Stimulated activated CD4-positive, alpha-beta T cell treated with anti-CD3 and anti-CD28 coated beads, Interleukin-12 subunit alpha, Interleukin-12 subunit beta, amount 100 ng/mL, for 48 hours (primary cell): Measurements from ENCODE around the gene ROR1.

ENCODE experiments used
- DNase-seq, 3 donors: peaks; one replicate each; pipeline ENCODE4 v3.0.0-alpha.2; 2020; ENCODE audit warnings: low read depth in 2 of 3, low spot score in 1 of 3

ROR1 gene

DNA sequence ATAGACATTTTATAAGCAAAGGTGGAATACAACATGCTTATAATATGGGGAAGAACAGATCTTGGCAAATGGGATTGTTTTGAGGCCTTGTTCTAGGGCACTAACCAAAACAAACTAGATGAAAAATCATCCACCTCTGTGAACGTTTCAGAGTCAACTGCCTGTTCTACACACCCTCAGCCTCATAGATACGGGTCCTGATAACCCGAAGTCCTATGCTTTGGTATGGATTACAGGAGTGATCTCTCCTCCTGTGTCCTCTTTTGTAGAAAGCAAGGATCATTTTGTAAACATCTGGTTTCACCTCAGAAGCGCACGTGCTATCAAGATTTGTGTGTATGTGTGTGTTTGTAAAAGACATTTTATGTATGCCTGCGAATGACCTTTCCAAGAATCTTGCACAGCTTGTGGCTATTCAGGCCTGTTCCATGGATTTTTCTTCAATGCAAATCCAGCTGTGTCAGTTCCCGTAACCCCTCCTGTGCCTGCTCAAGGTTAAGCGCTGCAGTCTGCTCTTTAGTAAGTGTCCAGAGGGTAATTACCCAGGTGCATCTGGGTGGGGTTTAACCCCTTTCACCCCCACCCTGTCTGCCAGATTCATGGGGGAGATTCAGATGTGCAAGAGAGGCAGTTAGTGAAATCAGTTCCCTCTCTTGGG is 132.4 kb downstream of the ROR1 start:
- no peak for DNase-seq

DNA sequence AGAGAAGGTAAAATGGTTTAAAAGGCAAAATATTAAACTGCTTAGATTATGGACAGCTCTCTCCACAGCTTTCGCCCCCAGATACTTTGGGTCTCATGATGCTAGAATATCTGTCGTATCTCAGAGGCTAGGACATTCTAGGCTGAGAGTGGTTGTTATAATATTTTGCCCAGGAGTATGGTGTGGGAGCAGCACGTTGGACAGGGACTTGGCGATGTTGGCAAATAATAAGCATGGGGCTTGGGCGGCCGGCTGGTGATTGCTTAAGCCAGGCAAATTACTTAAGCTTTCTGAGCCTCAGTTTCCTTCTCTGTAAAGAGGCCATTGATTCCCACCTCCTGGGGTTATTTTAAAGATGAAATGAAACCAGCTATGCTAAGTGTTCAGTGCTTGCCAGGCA is 133.2 kb downstream of the ROR1 start:
- DNase-seq = no peak

DNA sequence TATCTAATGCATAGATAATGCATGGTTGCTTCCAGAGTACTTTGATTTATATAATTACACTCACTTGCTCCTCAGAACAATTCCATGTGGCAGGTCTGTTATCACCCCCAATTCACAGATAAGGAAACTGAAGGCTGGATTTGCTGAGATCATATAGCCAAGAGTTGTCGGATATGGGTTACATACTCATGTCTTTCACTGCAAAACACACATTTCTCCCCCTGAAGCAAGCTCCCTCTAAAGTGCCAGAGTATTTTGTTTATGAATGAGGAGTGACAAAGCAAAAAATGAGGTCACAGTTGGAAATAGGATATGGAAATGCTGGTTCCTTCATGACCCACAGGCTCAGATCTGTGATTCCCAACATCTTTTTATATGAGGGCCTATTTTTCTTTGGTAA is 134.2 kb downstream of the ROR1 start:
- DNase-seq = no peak

DNA sequence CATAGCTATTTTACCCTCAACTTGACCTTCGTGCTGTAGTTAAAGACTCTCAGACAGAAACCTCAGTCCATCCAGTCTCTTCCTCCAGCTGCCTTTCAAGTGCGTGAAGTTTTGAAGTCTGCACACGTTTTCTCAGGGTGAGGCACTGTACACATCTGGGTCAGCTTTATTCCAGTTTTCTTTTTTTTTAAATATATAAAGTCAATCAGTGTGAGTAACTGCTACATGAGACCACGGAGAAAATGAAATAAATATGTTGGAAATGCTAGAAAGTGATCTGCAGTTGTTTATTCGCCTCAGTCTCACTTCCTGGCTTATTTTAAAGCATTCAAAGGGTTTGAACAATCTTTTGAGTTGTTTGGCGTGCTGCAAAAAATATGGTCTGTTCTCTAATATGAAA is 135.7 kb downstream of the ROR1 start:
- DNase-seq = no peak

DNA sequence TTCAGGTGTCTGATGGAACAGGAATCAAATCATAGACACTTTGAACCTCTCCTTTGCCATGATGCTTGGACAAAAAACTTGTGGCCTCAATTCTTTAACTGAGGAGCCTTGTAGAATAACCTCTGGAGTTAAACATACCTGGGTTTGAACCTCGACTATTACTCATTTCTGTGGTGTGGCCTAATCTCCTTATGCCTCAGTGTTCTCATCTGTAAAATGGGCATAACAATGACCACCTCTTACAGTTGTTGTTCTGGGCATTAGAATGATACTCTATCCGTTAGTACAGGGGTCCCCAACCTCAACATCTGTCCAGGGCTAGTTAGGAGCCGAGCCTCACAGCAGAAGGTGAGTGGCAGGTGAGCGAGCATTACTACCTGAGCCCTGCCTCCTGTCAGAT is 137.2 kb downstream of the ROR1 start:
- no peak for DNase-seq

DNA sequence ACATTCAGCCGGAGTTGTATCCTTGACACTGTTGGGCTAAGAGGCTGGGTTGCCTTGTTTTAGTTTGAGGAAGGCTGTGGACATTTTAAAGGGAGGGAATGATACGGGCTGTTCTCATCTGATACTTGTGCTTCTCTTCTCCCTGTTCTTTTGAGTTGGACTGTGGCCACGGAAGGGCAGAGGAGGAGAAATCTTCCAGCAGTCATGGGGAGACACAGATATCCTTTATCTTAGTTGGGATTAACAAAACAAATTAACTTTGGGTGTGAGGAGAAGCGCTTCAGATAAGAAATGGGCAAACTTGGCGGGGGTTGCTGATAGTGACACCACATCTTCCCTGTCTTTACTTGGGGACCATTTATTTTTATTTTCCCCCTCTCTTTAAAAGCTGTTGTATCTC is 138.8 kb downstream of the ROR1 start:
- DNase-seq = no peak

DNA sequence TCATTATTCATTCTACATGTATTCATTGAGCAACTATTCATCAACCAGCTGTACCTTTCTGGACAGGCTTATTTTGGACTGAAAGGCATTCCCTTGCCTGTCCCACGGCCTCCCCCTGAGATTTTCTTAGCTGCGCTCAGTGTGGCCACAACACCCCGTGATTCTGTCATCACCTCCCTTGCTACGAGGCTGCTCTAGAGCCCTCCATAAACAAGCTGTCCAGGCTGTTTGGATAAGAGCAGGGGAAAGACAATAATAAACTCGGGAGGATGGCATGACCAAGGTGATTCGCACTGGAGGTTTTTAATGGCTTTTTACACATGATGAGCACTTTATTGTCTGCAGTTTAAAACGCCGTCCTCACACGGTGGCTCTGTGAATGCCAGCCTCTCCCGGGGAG is 139.7 kb downstream of the ROR1 start:
- no peak for DNase-seq

DNA sequence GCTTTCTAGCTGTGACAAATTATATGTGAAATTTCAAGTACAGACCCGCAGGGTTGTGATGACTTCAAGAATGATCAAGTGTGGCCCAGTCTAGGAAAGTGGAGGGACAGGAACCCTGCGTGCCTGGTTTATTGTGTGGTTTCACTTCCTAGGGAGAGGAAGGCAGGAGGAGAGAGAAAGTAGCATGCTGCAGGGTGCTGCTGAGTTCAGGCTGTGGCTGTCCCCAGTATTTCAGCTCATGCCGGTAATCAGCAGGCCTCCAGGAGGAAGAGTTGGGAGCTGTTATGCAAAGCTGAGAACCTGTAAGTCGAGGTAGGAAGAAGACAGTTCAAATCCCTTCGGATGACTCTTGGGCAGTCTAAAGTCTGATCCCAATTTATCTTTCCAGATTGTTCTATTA is 140.4 kb downstream of the ROR1 start:
- DNase-seq = no peak

DNA sequence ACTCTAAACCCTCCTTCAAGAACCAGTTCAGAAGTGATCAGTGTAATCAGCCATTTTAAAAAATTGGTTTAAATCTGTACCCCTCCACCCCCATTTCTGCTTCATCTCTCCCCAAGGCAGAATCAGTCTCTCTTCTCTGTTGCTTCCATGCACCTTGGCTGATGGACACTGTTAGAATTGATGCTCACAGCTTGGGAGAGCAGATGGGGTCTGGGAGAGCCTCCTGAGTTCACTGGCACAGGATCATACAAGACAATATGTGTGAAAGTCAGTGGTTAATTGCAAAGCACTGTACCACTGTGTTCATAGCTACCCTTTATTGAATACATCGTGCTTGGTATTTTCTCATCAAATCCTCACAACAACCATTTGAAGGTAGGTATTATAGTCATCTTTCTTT is 140.9 kb downstream of the ROR1 start:
- no peak for DNase-seq

DNA sequence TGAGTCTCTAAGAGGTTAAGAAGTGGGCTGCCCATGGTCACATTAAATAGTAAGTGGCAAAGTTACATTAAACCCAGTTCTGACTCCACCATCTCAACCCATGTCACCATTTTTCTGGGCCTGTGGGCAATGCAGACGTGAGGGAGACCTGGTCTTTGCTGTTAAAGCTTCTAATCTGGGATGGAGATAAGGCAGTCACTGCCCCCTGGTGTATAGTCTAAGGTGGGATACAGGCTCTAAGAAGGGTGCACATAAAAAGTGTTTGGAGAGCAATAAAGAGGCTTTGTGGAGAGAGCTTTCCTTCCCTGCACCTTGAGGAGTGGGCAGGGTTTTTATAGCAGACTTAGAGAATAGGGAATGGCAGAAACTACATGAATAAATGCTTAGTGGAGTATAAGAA is 141.3 kb downstream of the ROR1 start:
- DNase-seq = no peak

DNA sequence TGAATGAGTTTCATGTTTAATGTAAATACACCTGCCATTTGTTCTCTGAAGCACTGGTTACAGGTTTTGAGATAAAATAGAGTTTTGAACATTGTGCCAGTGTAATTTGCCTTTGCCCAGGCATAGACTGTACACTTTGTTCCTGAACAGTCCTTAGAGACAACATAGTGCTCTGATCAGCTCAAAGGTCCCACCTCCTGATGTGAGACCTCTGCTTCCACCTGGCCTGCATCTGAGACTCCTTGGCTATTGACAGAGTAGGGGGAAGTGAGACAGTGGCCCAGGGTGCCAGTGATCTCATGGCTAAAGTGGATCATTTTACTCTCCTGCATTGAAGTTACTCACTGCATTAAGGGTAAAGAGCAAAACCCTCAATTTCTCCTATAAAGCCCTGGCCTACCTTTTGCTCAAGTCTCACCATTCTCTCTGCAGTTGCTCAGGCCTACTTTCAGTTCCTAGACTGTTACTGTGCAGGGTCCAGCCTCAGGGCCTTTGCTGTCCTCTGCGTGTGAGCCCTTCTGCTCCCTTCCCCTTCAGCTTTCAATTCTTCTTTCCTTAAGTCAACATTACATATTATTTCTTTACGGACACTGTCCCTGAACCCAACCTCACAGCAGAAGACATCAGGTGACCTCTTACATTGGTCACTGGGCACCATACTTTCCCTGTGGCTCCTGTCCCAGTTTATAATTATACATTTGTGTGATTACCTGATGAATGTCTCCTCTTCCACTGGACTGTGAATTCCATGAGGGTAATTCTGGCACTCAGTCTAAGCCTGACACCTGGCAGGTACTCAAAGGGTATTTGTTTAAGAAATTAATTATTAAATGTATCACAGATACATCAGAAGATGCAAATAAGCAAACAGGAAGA is 142.9 kb downstream of the ROR1 start:
- DNase-seq = no peak

DNA sequence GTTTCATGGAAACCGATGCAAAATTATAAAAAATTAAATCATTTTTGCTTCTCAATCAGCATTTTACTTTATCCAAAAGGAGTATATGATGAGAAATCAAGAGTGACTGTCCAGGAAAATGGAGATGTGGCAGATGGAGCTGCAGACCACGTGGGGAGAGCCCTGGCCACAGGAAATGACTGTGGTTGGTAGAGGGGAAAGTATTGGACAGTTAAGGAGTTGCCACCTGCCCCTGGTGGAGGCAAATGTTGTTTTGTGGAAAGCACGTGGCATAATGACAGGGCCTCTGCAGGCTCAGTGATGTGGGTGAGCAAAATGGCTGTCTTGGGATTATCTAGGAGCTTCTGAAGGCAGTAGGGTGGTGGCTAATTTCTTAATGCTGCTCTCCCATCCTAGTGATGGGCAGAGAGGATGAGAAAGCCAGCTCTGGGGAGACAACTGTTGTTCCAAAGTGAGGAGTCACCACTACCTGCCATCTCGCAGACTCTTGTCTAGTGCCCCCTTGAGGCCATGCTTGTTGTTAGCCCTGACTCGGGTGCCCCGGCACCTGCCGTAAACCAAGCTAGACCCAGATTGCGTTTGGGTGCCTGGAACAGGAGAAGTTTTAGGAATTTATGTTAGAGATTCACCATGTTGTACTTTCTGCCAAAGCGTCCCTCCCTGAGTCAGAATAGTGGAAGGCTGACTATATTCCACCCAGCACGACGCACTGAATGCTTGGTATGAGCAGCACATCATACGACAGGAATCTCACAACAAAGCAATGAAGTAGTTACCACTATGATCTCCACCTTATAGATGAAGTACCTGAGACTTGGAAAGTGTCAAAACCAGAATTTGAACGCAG is 144.0 kb downstream of the ROR1 start:
- DNase-seq = peak in 2 of 3 donors; percentile 5 to 15

DNA sequence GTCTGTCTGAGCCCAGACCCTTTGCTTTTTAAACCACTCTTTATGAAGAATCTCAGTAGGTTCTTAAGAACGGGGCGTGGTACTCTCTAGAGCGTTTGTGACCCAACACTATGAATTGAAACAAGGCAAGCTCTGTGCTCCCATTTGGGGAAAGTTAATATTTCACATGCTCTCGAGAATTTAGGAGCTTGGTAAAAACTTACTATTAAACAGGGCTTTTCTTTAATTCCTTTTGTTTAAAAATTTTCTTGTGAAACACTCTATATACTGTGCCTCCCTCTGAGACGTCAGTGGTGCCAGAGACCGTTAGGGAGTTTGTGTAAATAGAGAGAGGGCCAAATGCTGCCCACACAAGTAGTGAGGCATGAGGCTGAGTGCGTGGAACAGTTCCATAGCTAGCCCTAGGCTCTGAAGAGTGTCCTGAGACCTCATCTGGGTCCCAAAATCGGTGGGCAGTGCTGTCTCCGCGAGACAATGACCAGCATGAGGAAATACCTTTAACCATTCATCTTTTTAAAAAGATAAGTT is 144.7 kb downstream of the ROR1 start:
- no peak for DNase-seq

DNA sequence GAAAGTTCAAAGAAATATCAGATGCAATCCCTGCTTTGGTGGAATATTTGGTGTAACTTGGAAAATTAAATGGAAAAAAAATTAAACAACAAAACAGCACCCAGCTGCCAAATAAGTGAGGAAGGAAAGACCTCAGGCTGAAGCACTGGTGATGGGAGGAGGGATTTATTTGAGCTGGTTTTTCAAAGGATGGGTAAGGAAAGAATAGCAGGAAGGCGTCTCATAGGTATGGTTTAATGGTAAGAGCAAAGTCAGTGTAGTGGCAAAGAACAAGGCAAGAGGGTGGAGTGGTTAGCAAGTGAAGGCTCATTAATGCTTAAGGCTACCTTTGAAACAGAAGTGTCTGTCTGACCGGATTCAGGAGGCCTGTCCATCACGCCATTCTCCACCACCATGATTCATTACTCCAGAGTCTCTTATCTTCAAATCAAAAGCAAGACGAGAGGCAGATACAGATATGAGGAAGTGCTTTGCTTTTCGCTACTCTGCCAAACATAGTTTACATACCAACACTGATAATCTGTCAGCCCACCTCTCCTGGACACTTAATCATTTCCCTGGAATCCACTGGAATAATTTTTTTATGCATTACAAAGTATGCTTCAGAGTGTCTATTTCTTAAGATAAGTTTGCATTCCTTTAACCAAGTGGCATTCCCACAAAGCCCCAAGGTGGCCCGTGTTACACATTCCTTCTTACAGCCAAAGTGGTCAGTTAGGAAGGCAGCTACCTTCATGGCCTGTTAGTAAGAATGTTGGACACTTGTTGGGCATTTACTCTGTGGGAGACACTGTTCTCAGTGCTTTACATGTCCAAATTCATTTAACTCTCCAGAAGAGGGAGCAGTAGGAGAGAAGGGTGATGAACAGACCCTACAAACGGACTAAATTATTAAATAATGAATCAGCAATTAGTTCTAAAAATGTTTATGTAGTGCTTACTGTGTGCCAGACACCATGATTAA is 146.6 kb downstream of the ROR1 start:
- DNase-seq = no peak

DNA sequence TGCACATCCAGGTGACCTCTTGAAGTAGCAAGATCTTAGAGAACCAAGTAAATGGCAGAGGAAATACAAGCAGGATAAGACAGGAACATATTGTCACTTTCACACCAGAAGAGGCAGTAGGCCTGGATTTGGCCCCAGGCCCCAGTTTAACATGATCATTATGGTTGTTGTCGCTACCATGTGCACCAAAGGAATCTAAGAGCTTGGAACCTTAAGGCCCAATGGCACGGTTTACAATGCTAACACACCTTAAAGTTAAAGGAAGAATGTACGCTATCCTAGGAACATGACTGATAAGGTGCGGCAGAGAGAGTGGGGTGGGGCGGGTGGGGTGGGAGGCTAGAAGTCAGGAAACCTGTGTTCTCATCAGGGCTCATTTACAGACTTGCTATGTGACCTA is 147.5 kb downstream of the ROR1 start:
- DNase-seq = no peak

DNA sequence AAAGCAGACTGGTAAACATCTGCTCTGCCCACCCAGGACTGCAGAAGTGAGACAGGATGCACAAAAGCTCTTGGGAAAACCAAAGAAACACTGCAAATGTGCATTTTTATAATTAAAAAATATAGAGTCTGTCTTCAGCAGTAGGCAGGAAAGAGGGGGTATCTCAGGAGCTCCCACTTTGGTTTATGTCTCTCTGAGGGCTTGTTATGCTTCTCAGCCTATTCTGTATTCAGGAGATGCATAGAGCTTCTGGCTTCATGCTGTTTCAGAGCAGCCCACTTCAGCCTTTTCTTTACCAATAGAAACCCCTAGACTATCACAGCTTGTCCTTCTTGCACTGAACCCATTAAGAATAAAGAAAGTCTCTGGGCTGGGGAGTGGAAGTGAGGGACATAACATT is 148.0 kb downstream of the ROR1 start:
- DNase-seq = no peak

DNA sequence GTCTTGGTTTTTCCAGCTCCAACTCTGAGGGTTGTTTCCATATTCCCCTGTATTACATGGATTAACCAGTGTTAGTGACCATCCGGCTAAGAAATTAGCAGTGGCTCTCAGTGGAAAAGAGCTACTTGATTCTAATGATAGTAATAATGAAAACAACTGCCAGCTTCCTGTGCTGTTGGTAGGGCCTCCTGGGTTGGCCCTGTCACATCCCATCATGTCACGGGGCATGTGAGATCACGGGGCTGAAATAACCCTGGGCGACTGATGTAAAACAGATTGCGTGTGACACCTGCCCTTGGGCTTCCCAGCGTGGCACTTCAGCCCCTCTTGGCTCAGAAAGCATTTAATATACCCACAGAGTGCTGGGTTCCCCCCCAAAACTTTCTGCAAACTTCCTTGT is 149.0 kb downstream of the ROR1 start:
- no peak for DNase-seq

DNA sequence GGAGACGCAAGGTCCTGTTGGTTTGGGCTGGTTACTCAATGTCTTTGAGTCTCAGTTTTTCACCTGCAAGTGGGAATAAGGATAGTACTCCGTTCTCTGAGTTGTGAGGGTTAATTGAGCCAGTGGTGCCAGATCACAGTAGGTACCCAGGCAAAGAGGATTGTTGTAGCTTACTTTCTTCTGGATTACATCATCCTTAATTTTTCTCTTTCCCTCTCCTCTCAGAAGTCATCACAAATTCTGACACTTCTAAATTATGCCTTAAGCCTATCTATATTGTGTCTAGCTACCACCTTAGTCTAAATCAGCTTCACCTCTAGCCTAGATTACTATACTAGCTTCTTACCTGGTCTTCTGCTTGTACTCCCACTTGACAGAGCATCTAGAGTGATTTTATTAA is 149.5 kb downstream of the ROR1 start:
- no peak for DNase-seq

DNA sequence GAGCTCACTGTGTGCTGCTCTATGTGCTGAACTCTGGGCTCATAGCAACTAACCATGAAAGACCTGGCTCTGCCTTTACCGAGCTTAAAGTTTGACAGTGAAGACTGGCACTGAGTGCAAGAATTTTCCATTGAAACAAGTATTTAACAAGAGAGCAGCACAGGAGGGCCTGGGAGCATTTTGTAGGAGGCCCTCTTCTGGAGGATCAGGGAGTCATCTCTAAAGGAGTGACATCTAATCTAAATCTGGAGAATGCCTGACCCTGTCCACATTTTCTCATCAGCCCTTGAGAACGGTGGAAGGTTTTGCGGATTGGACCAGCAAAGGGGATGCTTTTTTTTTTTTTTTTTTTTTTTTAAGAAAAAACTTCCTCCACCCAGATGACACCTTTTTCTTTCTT is 150.8 kb downstream of the ROR1 start:
- no peak for DNase-seq
